Measurements from ENCODE around the gene ZNF484. TPM values are rescaled to one million over a fixed set of nuclear protein-coding genes. Genes with fewer than 3 reads are reported as not detected.
"Not testable (repeated sequence)": the region's sequence is repeated elsewhere in the genome, so short reads cannot be mapped to it uniquely, and the experiment has no call there.

ZNF484 gene
- total RNA-seq, 1 experiment from 2014 or later: 9.9 TPM

DNA sequence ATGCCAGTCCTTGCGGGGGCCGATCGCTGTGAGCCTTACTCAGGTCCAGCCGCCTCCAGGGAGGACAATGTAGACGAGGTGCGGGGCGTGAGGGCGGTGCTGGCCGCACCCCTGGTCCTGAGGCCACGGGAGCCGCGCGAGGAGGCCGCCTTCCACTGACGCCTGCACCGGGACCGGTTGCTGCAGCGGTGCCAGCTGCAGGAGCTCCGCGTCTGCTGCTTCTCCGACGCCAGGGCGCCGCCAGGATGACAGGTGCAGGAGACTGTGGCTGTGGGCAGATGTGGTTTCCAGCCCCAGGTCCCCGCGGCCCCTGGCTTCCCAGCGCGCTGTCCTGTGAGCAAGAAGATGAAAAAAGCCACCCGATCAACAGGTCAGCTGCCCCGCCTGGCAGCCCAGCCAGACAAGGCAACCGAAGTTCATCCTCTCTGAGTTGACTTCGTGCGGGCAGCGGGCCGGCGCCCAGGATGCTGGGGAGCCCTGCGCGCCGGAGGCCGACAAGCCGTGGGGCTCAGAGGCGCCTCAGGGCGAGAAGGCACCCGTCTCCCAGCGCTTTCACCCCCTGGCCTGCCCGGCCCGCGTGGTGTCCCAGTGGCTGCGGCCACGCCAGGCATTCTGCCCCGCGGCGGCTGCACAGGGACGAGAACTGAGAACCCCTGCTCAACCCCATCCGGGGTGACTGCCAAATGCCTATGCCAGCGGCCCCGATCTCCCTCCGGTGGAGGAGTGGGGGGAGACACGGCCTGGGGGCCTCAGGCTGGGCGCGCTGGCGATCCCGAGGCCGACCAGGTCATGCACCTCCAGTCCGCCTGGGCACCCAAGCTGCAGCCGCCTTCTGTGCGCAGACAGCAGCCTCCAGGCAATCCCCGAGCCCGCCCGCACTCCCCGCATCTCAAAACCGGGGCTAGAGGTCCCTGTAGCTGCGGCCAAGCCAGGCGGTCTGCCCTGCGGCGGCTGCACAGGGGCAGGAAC, 69.8 kb downstream of the ZNF484 start:
- no peak for DNase-seq (ENCODE audit: low read depth, low spot score)

GRCh38 chr9:92807031-92807756, 70.6 kb downstream of the ZNF484 start:
- in situ Hi-C loops (cut with HindIII; ENCODE audit: low pct_unique_long_range_greater_than_20kb, low sequenced_read_pairs): no loop called here
- DNase-seq (ENCODE audit: low read depth, low spot score): no peak

More for the DNA sequence above, 69.8 kb downstream of the ZNF484 start:
- in situ Hi-C loops (cut with HindIII; ENCODE audit: low pct_unique_long_range_greater_than_20kb, low sequenced_read_pairs): no loop called here

GRCh38 chr9:92804727-92805126, 73.1 kb downstream of the ZNF484 start:
- DNase-seq (ENCODE audit: low read depth, low spot score): no peak
- in situ Hi-C loops (cut with HindIII; ENCODE audit: low pct_unique_long_range_greater_than_20kb, low sequenced_read_pairs): no loop called here

GRCh38 chr9:92798358-92798757, 79.5 kb downstream of the ZNF484 start:
- in situ Hi-C loops (cut with HindIII; ENCODE audit: low pct_unique_long_range_greater_than_20kb, low sequenced_read_pairs): no loop called here
- no peak for DNase-seq (ENCODE audit: low read depth, low spot score)

DNA sequence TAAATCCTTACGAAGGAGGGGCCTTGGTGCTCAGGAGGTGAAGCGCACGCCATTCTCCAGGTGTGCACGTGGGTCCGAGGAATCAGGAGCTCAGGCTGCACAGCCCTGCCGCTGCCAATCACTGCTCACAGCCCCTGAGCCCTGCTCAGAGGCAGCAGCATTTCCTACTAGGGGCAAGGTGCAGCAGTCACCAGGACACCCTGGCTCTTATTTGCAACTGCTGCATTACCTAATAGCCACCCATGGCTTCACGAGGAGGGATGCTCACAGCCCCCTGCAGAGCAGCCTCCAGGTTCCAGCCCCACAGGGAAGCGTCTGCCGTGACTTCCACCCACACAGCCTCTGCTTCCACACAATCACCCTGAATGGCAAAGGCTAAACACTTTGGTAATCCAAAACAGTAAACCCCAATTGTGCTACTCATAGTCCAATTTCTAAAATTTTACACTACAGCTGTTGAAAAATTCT, 81.5 kb downstream of the ZNF484 start:
- DNase-seq (ENCODE audit: low read depth, low spot score); in situ Hi-C loops (cut with HindIII; ENCODE audit: low pct_unique_long_range_greater_than_20kb, low sequenced_read_pairs): not testable (repeated sequence)

DNA sequence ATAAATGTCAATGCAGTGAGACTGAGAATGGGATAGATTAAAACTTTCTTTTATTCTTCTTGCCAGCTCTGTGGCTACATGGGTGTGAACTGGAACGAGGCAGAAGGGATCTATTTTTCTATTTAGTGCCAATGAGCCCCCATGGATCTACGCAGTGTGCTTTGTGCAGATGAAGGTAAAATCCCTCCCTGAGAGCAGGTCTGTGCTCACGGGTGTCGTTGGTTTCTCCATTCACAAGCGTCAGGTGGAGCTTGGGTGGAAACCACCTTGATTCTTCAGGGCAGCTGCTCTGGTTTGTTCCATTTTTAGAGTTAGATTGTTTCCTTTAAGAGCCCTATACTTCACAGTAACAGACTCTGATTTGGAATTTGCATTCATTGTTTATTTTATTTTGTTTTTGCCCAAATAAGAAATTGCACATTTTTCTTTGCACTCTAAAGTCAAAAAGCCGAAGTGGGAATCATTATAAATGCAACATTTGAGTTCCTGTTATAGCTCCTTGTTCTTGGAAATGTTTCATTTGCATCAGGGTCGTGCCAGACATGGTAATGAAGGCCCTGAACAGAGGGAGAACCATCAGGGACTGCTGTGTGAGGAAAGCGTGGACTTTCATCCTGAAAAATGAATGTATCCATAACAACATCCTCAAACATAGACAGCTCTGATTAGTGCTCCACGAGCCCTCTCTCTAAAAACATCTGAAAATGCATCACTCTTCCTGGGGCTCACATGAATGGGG, 82.1 kb downstream of the ZNF484 start:
- in situ Hi-C loops (cut with HindIII; ENCODE audit: low pct_unique_long_range_greater_than_20kb, low sequenced_read_pairs): no loop called here

More for the DNA sequence above, 82.1 kb downstream of the ZNF484 start:
- no peak for DNase-seq (ENCODE audit: low read depth, low spot score)

Small RNAs within 50 kb of the gene (small RNA-seq; reads per million reads assigned to genes)
- gene RNU6-714P: 0 reads per million in 2 experiments

Other genes starting within 250 kb of the ZNF484 start
- 14.8 and 17.9 TPM in 2 replicates for gene IPPK, start 207.9 kb downstream of the ZNF484 start, total RNA-seq (2014; rRNA removed; shearing (Covaris generic))
- 39.2 and 43.1 TPM in 2 replicates for gene BICD2, start 113.2 kb downstream of the ZNF484 start, total RNA-seq (2014; rRNA removed; shearing (Covaris generic))
- 0.08 and 0.13 TPM in 2 replicates for gene FGD3, start 69.5 kb upstream of the ZNF484 start, total RNA-seq (2014; rRNA removed; shearing (Covaris generic))
- 0.90 and 1.3 TPM in 2 replicates for gene SUSD3, start 180.7 kb upstream of the ZNF484 start, total RNA-seq (2014; rRNA removed; shearing (Covaris generic))
- 46.4 and 50.1 TPM in 2 replicates for gene CARD19, start 218.2 kb upstream of the ZNF484 start, total RNA-seq (2014; rRNA removed; shearing (Covaris generic))